Measurements from ENCODE around the gene PEDS1.
A peak's percentile ranks its signal among the peaks of the same experiment; 100 is the strongest.

Gene PEDS1

DNA sequence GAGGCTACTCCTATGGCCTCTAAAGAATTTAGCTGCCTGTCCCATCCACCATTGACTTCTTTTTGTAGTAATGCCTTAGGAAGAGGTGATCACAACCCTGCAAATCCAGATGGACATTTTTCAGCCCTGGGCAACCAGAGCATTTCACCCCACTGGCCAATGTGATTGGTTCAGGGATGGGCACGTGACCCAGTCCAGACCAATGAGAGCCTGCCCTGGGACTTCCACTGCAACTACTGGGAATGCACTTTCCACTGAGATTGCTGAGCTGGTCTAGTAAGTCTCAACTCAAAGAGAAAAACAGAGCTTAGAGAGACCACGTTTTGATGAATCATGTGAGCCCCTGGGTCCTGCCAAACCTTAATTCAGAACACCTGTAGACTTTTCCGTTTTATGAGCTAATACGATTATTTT is 31.7 kb downstream of the PEDS1 start:
- H3K9ac ChIP-seq (ENCODE audit: low read length) = no peak overlapping the region

DNA sequence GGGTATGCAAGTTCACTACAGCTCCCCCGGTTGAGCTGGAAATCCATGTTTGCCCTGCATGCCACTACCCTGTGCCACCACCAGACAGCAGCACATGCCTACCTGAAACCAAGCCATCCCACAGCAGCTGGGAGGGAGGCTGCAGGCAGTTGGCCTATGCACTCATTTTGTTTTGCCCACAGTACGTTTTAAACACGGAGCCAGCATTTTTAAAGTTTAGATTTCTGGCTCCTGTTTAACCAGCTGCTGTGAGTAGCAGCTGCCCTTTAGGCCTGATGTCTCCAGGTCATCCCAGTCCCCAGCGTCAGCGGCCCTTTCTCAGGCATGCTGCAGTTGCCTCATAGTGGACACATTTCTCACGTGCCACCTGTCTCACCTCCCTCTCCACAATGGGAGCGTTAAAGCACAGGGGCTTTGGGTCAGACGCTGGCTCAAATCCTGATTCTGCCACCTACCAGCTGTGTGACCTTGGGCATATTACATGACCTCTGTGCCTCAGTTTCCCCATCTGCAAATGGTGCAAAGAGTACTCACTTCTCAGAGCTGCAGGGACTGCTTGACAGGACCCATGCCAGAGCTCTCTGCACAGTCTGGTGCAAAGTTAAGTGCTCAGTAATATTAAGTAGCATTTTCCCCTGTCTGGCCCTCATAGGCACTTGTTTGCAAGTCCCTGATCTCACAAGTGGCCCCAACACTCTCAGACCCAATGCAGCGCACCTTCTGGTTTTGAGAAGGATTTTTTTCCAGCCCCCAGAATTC is 32.4 kb downstream of the PEDS1 start:
- Histone ChIP-seq H3K27me3 (ENCODE audit: control insufficient read depth, insufficient read depth, low read length) (no peaks in the 10 kb centered on the region), H3K36me3 (ENCODE audit: control insufficient read depth, insufficient read depth, low read length) (peaks cover 9% of the 10 kb centered on the region), H3K27ac (ENCODE audit: low read depth, low read length) (peak overlapping the region; percentile 21), H3K4me3 (ENCODE audit: low read length) (no peak overlapping the region), H3K9ac (ENCODE audit: low read length) (no peak overlapping the region), H3K4me1 (ENCODE audit: control insufficient read depth, insufficient read depth, low read length) (peaks cover 9% of the 10 kb centered on the region)

More for the DNA sequence above, 31.7 kb downstream of the PEDS1 start:
- Histone ChIP-seq H3K36me3 (ENCODE audit: control insufficient read depth, insufficient read depth, low read length) (peaks cover 11% of the 10 kb centered on the region), H3K27me3 (ENCODE audit: control insufficient read depth, insufficient read depth, low read length) (no peaks in the 10 kb centered on the region), H3K4me3 (ENCODE audit: low read length) (no peak overlapping the region), H3K4me1 (ENCODE audit: control insufficient read depth, insufficient read depth, low read length) (peaks cover 7% of the 10 kb centered on the region), H3K27ac (ENCODE audit: low read depth, low read length) (no peak overlapping the region)

DNA sequence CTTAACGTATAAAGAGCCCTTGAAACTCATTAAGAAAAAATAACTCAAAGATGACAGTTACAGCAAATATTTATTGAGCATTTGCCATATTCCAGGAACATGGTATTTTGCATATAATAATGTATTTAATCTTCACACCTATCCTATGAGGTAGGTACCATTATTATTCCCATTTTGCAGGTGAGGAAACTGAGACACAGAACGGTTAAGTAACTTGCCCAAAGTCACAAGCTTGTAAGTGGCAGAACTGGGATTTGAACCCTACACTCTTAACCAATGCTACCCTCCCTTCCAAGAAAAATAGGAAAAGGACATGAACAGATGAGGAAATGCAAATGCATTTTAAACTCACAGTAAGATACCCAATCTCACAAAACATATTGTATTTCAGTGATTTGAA is 35.3 kb downstream of the PEDS1 start:
- Histone ChIP-seq H3K27me3 (ENCODE audit: control insufficient read depth, insufficient read depth, low read length) (no peaks in the 10 kb centered on the region), H3K27ac (ENCODE audit: low read depth, low read length) (no peak overlapping the region)

DNA sequence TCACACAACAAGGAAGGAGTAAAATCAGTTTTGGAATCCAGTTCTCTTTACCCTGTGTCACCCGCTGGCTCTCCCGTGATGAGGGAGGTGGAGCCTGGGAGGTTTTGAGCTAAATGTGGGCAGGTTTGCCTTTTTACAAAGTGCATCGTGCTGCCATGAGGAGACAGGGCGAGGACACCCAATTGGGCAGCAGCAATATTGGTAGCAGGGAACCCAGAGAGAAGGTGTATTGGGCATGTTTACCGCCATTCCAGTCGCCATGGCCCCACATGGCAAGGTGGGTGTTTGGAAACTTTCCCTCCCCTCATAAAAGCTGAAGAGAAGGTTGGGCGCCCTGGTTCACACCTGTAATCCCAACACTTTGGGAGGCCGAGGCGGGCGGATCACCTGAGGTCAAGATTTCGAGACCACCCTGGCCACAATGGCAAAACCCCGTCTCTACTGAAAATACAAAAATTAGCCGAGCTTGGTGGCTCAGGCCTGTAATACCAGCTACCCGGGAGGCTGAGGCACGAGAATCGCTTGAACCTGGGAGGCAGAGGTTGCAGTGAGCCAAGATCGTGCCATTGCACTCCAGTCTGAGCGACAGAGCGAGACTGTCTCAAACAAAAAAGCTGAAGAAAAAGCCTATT is 37.0 kb downstream of the PEDS1 start:
- peak overlapping the region; percentile 59 for H3K9ac ChIP-seq (ENCODE audit: low read length)
- no peaks in the 10 kb centered on the region for H3K36me3 ChIP-seq (ENCODE audit: control insufficient read depth, insufficient read depth, low read length)
- peaks cover 32% of the 10 kb centered on the region for H3K4me1 ChIP-seq (ENCODE audit: control insufficient read depth, insufficient read depth, low read length)
- peak overlapping the region; percentile 78 for H3K4me3 ChIP-seq (ENCODE audit: low read length)
- H3K27ac ChIP-seq (ENCODE audit: low read depth, low read length) = peak overlapping the region; percentile 85
- no peaks in the 10 kb centered on the region for H3K27me3 ChIP-seq (ENCODE audit: control insufficient read depth, insufficient read depth, low read length)

More for the DNA sequence above, 35.3 kb downstream of the PEDS1 start:
- H3K4me3 ChIP-seq (ENCODE audit: low read length) = no peak overlapping the region
- peaks cover 26% of the 10 kb centered on the region for H3K4me1 ChIP-seq (ENCODE audit: control insufficient read depth, insufficient read depth, low read length)
- no peak overlapping the region for H3K9ac ChIP-seq (ENCODE audit: low read length)
- H3K36me3 ChIP-seq (ENCODE audit: control insufficient read depth, insufficient read depth, low read length) = no peaks in the 10 kb centered on the region

DNA sequence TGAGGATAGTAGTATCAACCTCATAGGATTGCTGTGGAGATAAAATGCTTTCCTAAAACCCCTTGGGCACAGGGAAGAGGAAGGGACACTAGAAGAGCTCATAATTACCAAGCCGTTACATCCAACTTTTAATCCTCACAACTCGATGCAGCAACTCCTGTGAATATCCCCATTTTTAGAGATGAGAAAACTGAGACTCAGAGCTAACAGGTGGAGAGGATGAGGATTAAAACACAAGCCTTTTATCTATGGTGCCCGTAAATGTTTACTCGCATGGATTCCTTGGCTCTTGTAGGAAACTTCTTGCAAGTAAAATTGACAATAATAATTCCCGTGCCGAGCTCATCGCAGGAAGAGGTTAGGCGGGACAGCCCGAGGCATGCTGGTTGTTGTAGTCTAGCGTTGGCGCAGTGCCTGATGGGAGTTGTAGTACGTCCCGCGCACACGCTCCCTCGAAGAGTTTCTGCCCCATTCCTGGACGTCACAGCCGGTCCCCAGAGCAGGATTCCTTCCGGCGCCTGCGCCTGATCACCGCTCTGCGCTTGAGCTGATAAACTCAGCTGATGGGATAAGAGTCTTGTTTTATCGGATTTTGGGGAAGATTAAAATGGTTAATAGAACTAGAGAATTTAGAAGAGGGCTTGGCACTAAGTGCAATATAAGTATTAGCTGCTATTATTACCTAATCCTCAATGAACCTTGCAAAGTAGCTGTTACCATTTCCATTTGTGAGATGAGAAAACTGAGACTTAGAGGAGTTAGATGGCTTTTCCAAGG is 37.7 kb downstream of the PEDS1 start:
- peak overlapping the region; percentile 78 for H3K4me3 ChIP-seq (ENCODE audit: low read length)
- H3K36me3 ChIP-seq (ENCODE audit: control insufficient read depth, insufficient read depth, low read length) = no peaks in the 10 kb centered on the region
- peak overlapping the region; percentile 59 for H3K9ac ChIP-seq (ENCODE audit: low read length)
- no peaks in the 10 kb centered on the region for H3K27me3 ChIP-seq (ENCODE audit: control insufficient read depth, insufficient read depth, low read length)
- peak overlapping the region; percentile 85 for H3K27ac ChIP-seq (ENCODE audit: low read depth, low read length)
- peaks cover 32% of the 10 kb centered on the region for H3K4me1 ChIP-seq (ENCODE audit: control insufficient read depth, insufficient read depth, low read length)

DNA sequence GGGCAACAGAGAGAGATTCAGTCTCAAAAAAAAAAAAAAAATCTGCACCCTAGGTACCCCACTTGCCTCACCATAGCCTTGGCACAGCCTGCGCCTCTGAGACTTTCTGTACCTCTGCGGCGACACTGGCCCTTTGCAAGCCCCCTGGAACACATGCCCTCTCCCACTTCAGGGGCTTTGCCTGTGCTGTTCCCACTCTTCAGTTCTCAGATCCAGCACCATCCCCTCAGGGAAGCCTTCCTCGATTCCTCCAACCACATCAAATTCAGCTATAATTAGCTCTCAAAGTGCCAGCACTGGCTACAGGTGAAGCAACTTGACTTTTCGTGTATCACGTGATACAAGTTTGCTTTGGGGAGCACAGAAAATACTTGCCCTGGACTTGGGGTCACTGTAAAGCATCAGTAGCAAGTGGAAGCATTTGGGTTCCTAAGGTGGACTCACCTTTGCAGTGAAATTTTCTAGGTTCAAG is 38.4 kb downstream of the PEDS1 start:
- H3K4me3 ChIP-seq (ENCODE audit: low read length) = peak overlapping the region; percentile 78
- no peaks in the 10 kb centered on the region for H3K36me3 ChIP-seq (ENCODE audit: control insufficient read depth, insufficient read depth, low read length)
- peak overlapping the region; percentile 49 for H3K9ac ChIP-seq (ENCODE audit: low read length)
- peak overlapping the region; percentile 85 for H3K27ac ChIP-seq (ENCODE audit: low read depth, low read length)
- H3K4me1 ChIP-seq (ENCODE audit: control insufficient read depth, insufficient read depth, low read length) = peaks cover 32% of the 10 kb centered on the region
- H3K27me3 ChIP-seq (ENCODE audit: control insufficient read depth, insufficient read depth, low read length) = no peaks in the 10 kb centered on the region

DNA sequence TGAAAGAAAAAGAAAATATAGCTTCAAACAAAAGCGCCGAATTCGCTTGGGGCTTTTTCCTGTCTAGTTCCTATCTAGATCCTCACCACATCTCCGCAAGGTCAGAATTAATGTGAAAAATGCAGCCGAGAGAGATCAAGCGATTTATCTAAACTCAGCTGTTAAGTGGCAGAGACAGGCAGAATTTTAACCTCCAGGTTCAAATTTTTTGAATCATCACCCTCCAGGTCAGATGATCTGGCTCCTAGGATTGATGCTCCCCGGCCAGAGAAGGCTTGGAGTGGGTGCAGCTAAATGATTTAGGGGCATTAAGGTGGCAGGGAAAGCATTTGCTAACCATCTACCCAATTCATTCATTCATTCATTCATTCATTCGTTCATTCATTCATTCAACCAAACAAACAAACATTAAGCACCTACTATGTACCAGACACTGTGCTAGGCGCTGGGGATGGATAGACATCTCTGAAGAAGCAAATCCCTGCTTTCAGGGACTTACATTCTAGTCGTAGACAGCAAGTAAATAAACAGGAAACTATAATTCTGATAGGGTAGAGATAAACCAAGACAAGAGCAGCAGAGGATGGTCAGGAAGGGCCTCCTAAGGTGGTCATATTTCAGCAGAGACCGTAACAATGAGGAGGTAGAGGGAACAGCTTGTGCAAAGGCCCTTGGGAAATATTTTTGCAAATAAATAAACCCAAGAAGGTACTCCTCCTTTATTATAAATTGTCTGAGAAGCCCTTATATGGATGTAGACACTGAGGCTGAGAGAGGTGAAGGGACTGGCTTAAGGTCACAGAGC is 39.9 kb downstream of the PEDS1 start:
- peak overlapping the region; percentile 33 for H3K9ac ChIP-seq (ENCODE audit: low read length)
- H3K4me1 ChIP-seq (ENCODE audit: control insufficient read depth, insufficient read depth, low read length) = peaks cover 35% of the 10 kb centered on the region
- H3K4me3 ChIP-seq (ENCODE audit: low read length) = peak overlapping the region; percentile 77
- H3K27ac ChIP-seq (ENCODE audit: low read depth, low read length) = peak overlapping the region; percentile 91
- no peaks in the 10 kb centered on the region for H3K27me3 ChIP-seq (ENCODE audit: control insufficient read depth, insufficient read depth, low read length)
- no peaks in the 10 kb centered on the region for H3K36me3 ChIP-seq (ENCODE audit: control insufficient read depth, insufficient read depth, low read length)

DNA sequence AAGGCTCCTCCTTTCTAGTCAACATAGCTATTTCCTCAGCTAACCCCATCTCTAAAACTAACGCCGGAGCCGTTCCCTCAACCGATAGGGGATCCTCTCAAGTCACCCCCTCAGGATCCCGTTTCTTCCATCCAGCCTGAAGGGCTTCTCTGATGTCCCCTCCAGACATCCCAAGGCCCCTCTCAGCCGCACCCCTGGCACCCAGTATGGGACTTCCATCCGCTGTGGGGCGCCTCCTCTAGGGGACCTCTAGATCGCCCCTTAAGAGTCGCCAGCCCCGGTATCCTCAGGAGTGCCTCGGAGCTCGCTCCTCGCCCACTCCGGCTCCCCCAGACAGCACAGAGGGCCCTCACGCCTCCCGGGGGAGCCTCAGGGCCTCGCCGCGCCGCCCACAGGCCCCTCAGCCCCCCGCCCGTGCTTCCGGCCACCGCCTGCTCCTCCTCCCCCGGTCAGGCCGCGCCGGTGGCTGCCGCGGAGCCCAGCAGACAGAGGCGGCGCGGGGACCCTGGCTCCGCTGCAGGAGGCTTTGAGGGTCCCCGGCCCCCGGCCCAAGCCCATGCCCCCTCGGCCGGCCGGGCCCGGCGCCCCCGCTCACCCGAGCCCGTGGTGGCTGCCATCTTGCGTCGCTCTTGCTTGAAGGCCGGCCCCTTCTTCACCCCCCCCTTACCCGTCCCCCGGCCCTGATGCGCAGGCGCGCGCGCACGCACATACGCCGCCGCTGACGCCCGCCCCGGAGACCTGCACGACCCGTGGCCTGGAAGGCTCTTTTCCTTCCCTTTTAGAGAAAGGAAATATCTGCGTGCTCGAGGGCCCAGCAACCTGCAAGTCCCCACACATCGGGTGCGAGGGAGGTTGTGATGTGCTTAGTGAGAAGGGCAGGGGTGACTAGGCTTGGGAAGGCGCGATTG is 40.8 kb downstream of the PEDS1 start, which contains the start of gene UBE2V1:
TSS of gene UBE2V1 (minus strand) at position 639 of the 908 bp plus-strand sequence. CDS start at position 617, 22 bp downstream.
- peak within 1 kb of the TSS; percentile 91 for H3K27ac ChIP-seq (ENCODE audit: low read depth, low read length)
- peak within 1 kb of the TSS; percentile 85 for H3K4me3 ChIP-seq (ENCODE audit: low read length)
- H3K36me3 ChIP-seq (ENCODE audit: control insufficient read depth, insufficient read depth, low read length) = no peaks in the 10 kb centered on the region
- H3K4me1 ChIP-seq (ENCODE audit: control insufficient read depth, insufficient read depth, low read length) = peaks cover 42% of the 10 kb centered on the region
- peak within 1 kb of the TSS; percentile 84 for H3K9ac ChIP-seq (ENCODE audit: low read length)
- no peaks in the 10 kb centered on the region for H3K27me3 ChIP-seq (ENCODE audit: control insufficient read depth, insufficient read depth, low read length)

DNA sequence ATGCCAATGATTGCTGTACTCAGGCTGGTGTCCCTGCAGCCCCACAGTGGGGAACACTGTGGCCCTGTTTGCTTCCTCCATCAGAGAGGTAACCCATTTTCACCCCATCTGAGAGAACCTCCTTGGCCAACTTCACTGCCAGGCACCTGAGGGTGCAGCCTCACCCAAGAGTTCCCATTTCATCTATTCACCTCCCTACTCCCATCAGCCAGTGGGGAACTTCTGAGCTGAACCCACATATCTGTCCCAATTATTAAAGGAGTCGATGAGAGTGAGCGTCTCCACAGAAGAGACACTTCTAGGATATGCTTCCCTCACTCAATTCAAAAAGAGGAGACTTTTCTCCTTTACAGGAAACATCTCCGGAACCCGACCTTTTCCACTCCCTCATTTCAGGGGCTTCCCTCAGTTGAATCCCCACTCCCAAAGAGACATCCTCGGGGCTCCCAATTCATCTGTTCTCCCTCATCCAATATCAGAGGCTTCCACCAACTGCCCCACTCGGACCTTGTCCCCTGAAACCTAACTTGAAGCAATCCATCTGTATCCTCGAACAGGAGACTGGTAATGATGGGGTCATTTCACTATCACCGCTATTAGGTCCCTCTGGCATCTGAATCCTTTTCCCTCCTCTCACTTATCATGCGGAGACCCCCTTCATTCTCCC is 41.6 kb downstream of the PEDS1 start:
- H3K4me1 ChIP-seq (ENCODE audit: control insufficient read depth, insufficient read depth, low read length) = peaks cover 47% of the 10 kb centered on the region

DNA sequence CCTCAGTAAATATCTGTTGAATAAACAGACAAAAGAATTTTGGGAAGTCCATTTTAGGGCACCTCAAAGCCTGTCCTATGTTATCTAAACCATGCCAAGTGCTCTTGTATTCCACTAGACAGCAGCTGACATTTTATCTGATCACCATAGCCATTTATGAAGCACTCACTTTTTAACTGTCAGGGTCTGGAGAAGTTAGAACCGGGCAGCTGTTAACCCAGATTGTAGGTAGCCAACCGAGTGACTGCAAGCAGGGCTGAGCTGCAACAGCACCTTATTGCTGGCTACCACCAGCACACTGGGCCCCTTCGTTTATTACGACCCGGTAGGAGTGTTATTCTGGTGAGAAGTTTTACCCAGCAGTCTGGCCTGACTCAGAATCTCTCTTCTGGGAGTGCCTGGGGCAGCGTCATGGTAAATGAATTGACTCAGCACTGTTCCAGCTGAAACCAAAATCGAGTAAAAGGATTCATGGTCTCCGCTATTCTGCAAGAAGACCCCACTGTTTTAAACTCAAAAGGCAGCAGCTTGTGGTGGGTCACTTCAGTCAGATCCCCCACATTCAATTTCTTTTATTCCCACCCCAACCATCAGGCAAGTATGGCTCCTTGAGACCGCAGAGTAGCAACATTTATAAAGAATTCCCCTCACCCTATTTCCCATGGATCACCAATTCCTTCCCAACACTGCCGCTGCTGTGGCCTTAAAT is 42.2 kb downstream of the PEDS1 start:
- Histone ChIP-seq H3K4me3 (ENCODE audit: low read length) (peak overlapping the region; percentile 85), H3K9ac (ENCODE audit: low read length) (no peak overlapping the region), H3K36me3 (ENCODE audit: control insufficient read depth, insufficient read depth, low read length) (no peaks in the 10 kb centered on the region), H3K27me3 (ENCODE audit: control insufficient read depth, insufficient read depth, low read length) (no peaks in the 10 kb centered on the region), H3K27ac (ENCODE audit: low read depth, low read length) (no peak overlapping the region), H3K4me1 (ENCODE audit: control insufficient read depth, insufficient read depth, low read length) (peaks cover 46% of the 10 kb centered on the region)

More for the DNA sequence above, 41.6 kb downstream of the PEDS1 start:
- Histone ChIP-seq H3K9ac (ENCODE audit: low read length) (peak overlapping the region; percentile 84), H3K27me3 (ENCODE audit: control insufficient read depth, insufficient read depth, low read length) (no peaks in the 10 kb centered on the region), H3K36me3 (ENCODE audit: control insufficient read depth, insufficient read depth, low read length) (no peaks in the 10 kb centered on the region), H3K4me3 (ENCODE audit: low read length) (peak overlapping the region; percentile 85), H3K27ac (ENCODE audit: low read depth, low read length) (peak overlapping the region; percentile 91)

Data from rectal smooth muscle tissue (tissue), 1 donor.